ENCODE measurements around the gene PIGN. TPM values are rescaled to one million over a fixed set of nuclear protein-coding genes. Genes with fewer than 3 reads are reported as not detected.
"Not testable (repeated sequence)": the region's sequence is repeated elsewhere in the genome, so short reads cannot be mapped to it uniquely, and the experiment has no call there.

Gene PIGN
- total RNA-seq, 1 experiment from 2014 or later, result 30.9 TPM

GRCh38 chr18:62037012-62037742 lies 149.7 kb downstream of the PIGN start:
- H3K79me2 ChIP-seq (ENCODE audit: insufficient read depth, low read length), result no peaks in the 10 kb centered on the region
- no peak overlapping the region for H2BK120ac ChIP-seq (ENCODE audit: low read depth, low read length, poor library complexity, severe bottlenecking)
- H3K14ac ChIP-seq (ENCODE audit: insufficient read depth, low read length), result no peak overlapping the region
- no peak overlapping the region for H2BK5ac ChIP-seq (ENCODE audit: insufficient read length, low read length)
- H2BK12ac ChIP-seq (ENCODE audit: insufficient read length, low read depth, low read length), result no peak overlapping the region
- H3K23ac ChIP-seq (ENCODE audit: insufficient read length, low read depth, low read length), result no peak overlapping the region
- H3K27ac ChIP-seq (ENCODE audit: insufficient read length, low read depth, low read length), result no peak overlapping the region
- H3K27me3 ChIP-seq (ENCODE audit: insufficient read depth, low read length), result no peaks in the 10 kb centered on the region
- no peak overlapping the region for H3K4me2 ChIP-seq (ENCODE audit: insufficient read depth, insufficient read length, low read length)
- H3K56ac ChIP-seq (ENCODE audit: insufficient read length, low read depth, low read length), result no peak overlapping the region
- DNase-seq, result no peak
- WGBS (ENCODE audit: extremely low coverage, insufficient read length, low lambda C conversion rate), result no CpG with 5 or more reads among the region's 11 CpGs
- no peak overlapping the region for H4K91ac ChIP-seq (ENCODE audit: insufficient read length, low read depth, low read length)
- no peaks in the 10 kb centered on the region for H3K23me2 ChIP-seq (ENCODE audit: insufficient read length, low read depth, low read length, poor library complexity, severe bottlenecking)
- no peaks in the 10 kb centered on the region for H3K79me1 ChIP-seq (ENCODE audit: insufficient read depth, low read depth, low read length, poor library complexity, severe bottlenecking)
- no peaks in the 10 kb centered on the region for H4K20me1 ChIP-seq (ENCODE audit: control insufficient read depth, insufficient read depth, insufficient read length)
- Mint-ChIP-seq H3K4me3 (no peak overlapping the region), H3K9me3 (no peaks in the 10 kb centered on the region), H3K27me3 (ENCODE audit: low read depth) (no peaks in the 10 kb centered on the region), H3K27ac (no peak overlapping the region; a peak in 1 of 7 replicates), H3K36me3 (ENCODE audit: insufficient read depth in 1 of 3, low read depth in 3 of 3) (peaks cover 0 to 1% (median 0%) of the 10 kb centered on the region in 3 experiments; a peak in 1 of 7 replicates), H3K4me1 (no peaks in the 10 kb centered on the region)
- H3K4me1 ChIP-seq (ENCODE audit: insufficient read depth, low read length), result no peaks in the 10 kb centered on the region
- H4K8ac ChIP-seq (replicated peaks; ENCODE audit: insufficient read length, low read depth, low read length), result no peak overlapping the region
- H3K4ac ChIP-seq (ENCODE audit: low read depth, low read length), result no peak overlapping the region
- H3K9ac ChIP-seq (ENCODE audit: extremely low read depth, insufficient read length, low read length), result no peak overlapping the region
- no peak overlapping the region for H2AFZ ChIP-seq (ENCODE audit: low read length)
- H3K9me3 ChIP-seq (ENCODE audit: control insufficient read depth, low read depth, low read length), result no peaks in the 10 kb centered on the region
- no peak overlapping the region for H2AK5ac ChIP-seq (ENCODE audit: insufficient read length, low read length)
- no peak overlapping the region for H3K18ac ChIP-seq (ENCODE audit: insufficient read length, low read depth, low read length)
- H3T11ph ChIP-seq (ENCODE audit: low read length), result no peak overlapping the region
- no peak overlapping the region for H2BK20ac ChIP-seq (ENCODE audit: low read depth, low read length, poor library complexity, severe bottlenecking)
- no peak for TF ChIP-seq CTCF (conservative IDR thresholded peaks at IDR 0.05)
- H2BK15ac ChIP-seq (ENCODE audit: low read depth, low read length), result no peak overlapping the region
- H4K5ac ChIP-seq (ENCODE audit: insufficient read length, low read depth, low read length), result no peak overlapping the region

- not testable (repeated sequence) for H2BK20ac ChIP-seq (ENCODE audit: low read depth, low read length, poor library complexity, severe bottlenecking); H3K27ac ChIP-seq (ENCODE audit: insufficient read length, low read depth, low read length); H3K4ac ChIP-seq (ENCODE audit: low read depth, low read length); H3K23ac ChIP-seq (ENCODE audit: insufficient read length, low read depth, low read length); H3K9me3 Mint-ChIP-seq; H3K27me3 ChIP-seq (ENCODE audit: insufficient read depth, low read length); H3K14ac ChIP-seq (ENCODE audit: insufficient read depth, low read length); H3T11ph ChIP-seq (ENCODE audit: low read length); H2BK120ac ChIP-seq (ENCODE audit: low read depth, low read length, poor library complexity, severe bottlenecking); H2AK5ac ChIP-seq (ENCODE audit: insufficient read length, low read length); H3K23me2 ChIP-seq (ENCODE audit: insufficient read length, low read depth, low read length, poor library complexity, severe bottlenecking); DNase-seq; H3K4me1 ChIP-seq (ENCODE audit: insufficient read depth, low read length); H2BK15ac ChIP-seq (ENCODE audit: low read depth, low read length); H4K20me1 ChIP-seq (ENCODE audit: control insufficient read depth, insufficient read depth, insufficient read length); H3K4me2 ChIP-seq (ENCODE audit: insufficient read depth, insufficient read length, low read length); H2BK5ac ChIP-seq (ENCODE audit: insufficient read length, low read length); H3K9me3 ChIP-seq (ENCODE audit: control insufficient read depth, low read depth, low read length); H3K79me2 ChIP-seq (ENCODE audit: insufficient read depth, low read length); H3K9ac ChIP-seq (ENCODE audit: extremely low read depth, insufficient read length, low read length); H3K56ac ChIP-seq (ENCODE audit: insufficient read length, low read depth, low read length); H4K5ac ChIP-seq (ENCODE audit: insufficient read length, low read depth, low read length); H4K91ac ChIP-seq (ENCODE audit: insufficient read length, low read depth, low read length); H2BK12ac ChIP-seq (ENCODE audit: insufficient read length, low read depth, low read length); H3K18ac ChIP-seq (ENCODE audit: insufficient read length, low read depth, low read length); H2AFZ ChIP-seq (ENCODE audit: low read length); H3K27ac Mint-ChIP-seq; H3K27me3 Mint-ChIP-seq (ENCODE audit: low read depth); H4K8ac ChIP-seq (replicated peaks; ENCODE audit: insufficient read length, low read depth, low read length); H3K4me1 Mint-ChIP-seq; H3K79me1 ChIP-seq (ENCODE audit: insufficient read depth, low read depth, low read length, poor library complexity, severe bottlenecking); H3K4me3 Mint-ChIP-seq
- WGBS (ENCODE audit: extremely low coverage, insufficient read length, low lambda C conversion rate), result no CpG with 5 or more reads among the region's 3 CpGs
- H3K36me3 Mint-ChIP-seq (ENCODE audit: insufficient read depth in 1 of 3, low read depth in 3 of 3), result peaks cover 0 to 12% (median 5%) of the 10 kb centered on the region in 3 experiments; a peak in 4 of 7 replicates
Observed at GRCh38 chr18:62034286-62034685, 152.6 kb downstream of the PIGN start.

All from H9 (cell line).